Stimulated activated naive CD8-positive, alpha-beta T cell treated with anti-CD3 and anti-CD28 coated beads, Interleukin-15, Interleukin-2, amounts not matched to agents 100 ng/mL and 50 ng/mL, for 24 hours (primary cell): ENCODE results near the gene BRPF3.

Experiments
- H3K27ac Mint-ChIP-seq: one replicate; pipeline ENCODE4 v1.8.0; 2021; ENCODE audit warnings: mild to moderate bottlenecking, mixed read lengths
- H3K27me3 Mint-ChIP-seq: one replicate; pipeline ENCODE4 v1.8.0; 2021; ENCODE audit warnings: mixed read lengths
- H3K36me3 Mint-ChIP-seq: one replicate; pipeline ENCODE4 v1.8.0; 2021; ENCODE audit warnings: low read depth, mixed read lengths
- H3K4me1 Mint-ChIP-seq: one replicate; pipeline ENCODE4 v1.8.0; 2021; ENCODE audit warnings: low read depth, mixed read lengths
- H3K4me3 Mint-ChIP-seq: one replicate; pipeline ENCODE4 v1.8.0; 2021; ENCODE audit warnings: mild to moderate bottlenecking, mixed read lengths
- H3K9me3 Mint-ChIP-seq: one replicate; pipeline ENCODE4 v1.8.0; 2021; ENCODE audit warnings: mixed read lengths

BRPF3 gene

DNA sequence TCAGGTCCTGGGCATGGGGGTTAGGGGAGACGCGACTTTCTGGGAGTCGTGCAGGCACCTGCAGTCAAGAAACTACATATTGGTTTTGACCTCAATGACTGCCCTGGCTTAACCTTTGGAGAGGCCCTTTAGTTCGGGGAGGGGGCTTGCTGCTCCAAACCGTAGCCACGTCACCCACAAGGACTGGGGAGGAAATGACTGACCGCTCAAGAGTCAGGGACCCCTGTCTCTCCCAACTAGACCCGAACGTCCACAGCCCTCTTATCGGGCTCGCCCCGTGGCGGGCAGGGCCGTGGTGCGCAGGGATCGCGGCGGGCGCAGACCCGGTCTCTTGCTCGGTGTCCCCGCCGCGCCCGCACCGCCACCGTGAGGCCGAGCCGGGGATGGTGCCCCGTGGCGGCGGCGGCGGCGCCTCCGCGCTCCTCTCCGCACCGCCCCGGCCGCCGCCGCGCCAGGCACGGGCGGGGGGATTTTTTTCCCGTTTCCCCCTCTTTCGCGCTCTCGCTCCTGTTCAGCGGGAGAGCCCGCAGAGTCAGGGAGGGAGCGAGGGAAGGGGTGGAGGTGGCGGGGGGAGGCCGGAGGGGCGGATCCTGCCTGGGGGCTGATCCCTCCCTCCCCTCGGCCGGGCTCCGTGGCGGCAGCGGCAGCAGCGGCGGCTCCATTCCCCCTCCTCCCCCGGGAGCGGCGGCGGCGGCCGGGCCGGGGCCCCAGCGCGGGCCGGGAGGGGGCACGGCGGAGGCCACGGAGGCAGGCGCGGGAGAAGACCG is at the start of gene BRPF3:
TSS of gene BRPF3 (plus strand) at position 632 of the 767 bp plus-strand sequence. CDS start 3,579 bp downstream, outside the sequence.
- no peaks in the 10 kb centered on the region for H3K27me3 Mint-ChIP-seq
- peak within 1 kb of the TSS; percentile 87 for H3K27ac Mint-ChIP-seq
- peaks cover 19% of the 10 kb centered on the region for H3K36me3 Mint-ChIP-seq
- peak within 1 kb of the TSS; percentile 87 for H3K4me3 Mint-ChIP-seq
- H3K9me3 Mint-ChIP-seq: no peaks in the 10 kb centered on the region
- peaks cover 44% of the 10 kb centered on the region for H3K4me1 Mint-ChIP-seq

DNA sequence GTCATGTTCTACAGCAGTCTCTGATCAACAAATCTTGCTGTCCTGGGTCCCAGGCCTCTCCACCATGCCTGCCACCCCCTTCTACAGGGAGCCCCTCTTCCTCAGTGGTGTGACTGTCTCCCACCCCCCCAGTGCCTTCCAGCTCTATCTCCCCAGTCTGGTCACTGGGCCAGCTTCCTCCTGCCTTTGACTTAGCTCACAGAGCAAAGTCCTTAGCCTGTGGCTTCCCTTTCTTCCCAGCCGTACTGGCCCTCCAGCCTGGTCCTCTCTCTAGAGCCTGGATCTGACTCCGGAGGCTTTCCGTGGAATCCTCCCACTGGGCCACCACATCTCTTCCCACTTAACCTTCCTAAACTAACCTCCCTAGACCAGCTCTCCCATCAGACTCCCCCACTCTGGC is 49.2 kb upstream of the BRPF3 start:
- Mint-ChIP-seq H3K36me3 (peaks cover 6% of the 10 kb centered on the region), H3K9me3 (peaks cover 4% of the 10 kb centered on the region), H3K27me3 (no peaks in the 10 kb centered on the region), H3K4me3 (no peak overlapping the region), H3K27ac (no peak overlapping the region), H3K4me1 (peaks cover 7% of the 10 kb centered on the region)

DNA sequence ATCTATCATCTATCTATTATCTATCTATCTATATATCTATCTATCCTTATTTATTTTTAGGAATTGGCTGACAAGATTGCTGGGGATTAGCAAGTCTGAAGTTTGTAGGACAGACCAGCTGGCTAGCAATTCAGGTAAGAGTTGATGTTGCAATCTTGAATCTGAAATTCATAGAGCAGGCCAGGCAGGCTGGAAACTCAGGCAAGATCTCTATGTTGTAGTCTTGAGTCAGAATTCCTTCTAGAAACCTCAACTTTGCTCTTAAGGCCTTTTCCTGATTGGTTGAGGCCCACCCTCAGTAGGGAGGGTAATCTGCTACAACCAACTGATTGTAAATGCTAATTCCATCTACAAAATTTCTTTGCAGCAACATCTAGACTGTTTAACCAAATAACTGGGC is 47.1 kb upstream of the BRPF3 start:
- H3K4me1 Mint-ChIP-seq: peaks cover 5% of the 10 kb centered on the region
- peaks cover 4% of the 10 kb centered on the region for H3K36me3 Mint-ChIP-seq
- H3K27ac Mint-ChIP-seq: no peak overlapping the region
- H3K27me3 Mint-ChIP-seq: no peaks in the 10 kb centered on the region
- H3K4me3 Mint-ChIP-seq: no peak overlapping the region
- H3K9me3 Mint-ChIP-seq: peaks cover 4% of the 10 kb centered on the region

DNA sequence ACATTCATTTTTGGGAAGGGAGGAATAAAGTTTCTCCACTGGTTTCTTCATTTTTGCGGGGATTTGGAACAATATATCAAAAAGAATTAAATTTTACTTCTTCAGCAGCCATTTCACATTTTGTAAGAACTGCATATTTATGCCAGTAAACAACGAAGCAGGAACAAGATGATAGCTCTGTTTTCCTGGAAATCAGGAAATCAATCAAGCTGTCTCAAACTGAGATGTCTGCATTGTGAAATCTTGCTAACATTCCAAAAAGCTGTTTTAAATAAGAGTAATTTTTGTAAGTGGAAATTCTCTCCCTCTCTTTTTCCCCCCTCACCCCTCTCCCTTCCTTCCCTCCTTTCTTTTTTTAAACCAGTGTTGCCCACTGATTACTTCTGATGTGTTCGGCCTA is 46.3 kb upstream of the BRPF3 start:
- H3K4me3 Mint-ChIP-seq: no peak overlapping the region
- no peak overlapping the region for H3K27ac Mint-ChIP-seq
- H3K27me3 Mint-ChIP-seq: no peaks in the 10 kb centered on the region
- peaks cover 4% of the 10 kb centered on the region for H3K9me3 Mint-ChIP-seq
- H3K4me1 Mint-ChIP-seq: peaks cover 5% of the 10 kb centered on the region
- peaks cover 4% of the 10 kb centered on the region for H3K36me3 Mint-ChIP-seq

DNA sequence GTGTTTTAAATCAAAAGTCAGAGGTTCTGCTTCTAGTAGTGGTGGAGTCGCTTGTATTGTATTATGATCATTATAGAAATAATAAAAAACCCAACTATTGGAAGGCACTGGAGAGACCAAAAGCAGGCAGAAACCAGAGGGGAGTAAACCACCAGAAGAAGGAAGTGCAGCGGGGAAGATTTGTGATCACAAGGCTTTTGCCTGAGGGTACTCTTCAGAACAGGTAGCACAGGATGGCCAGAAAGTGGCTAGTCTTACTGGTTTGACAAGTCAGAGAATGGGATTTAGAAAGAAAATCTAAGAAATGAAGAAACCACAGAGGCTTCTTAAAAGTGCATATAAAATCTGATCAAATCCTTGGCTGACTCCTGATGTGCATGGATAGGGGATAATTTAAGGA is 42.3 kb upstream of the BRPF3 start:
- Mint-ChIP-seq H3K4me1 (no peaks in the 10 kb centered on the region), H3K27ac (no peak overlapping the region), H3K9me3 (peaks cover 10% of the 10 kb centered on the region), H3K4me3 (no peak overlapping the region), H3K36me3 (no peaks in the 10 kb centered on the region), H3K27me3 (no peaks in the 10 kb centered on the region)

DNA sequence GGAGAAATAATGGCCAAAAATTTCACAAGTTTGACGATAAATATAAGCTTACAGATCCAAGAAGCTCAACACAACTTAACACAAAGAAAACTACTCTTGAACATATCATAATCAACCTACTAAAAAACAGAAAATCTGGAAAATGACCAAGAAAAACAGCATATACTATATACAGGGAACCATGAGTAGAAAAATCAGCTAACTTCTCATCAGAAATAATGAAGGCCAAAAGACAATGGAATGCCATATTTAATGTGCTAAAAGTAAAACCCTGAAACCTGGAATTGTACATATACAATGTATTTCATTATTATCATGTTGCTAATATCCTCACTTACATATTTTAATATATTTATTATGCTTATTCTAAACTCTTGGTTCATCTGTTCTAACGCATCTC is 40.9 kb upstream of the BRPF3 start:
- Mint-ChIP-seq H3K9me3 (peaks cover 10% of the 10 kb centered on the region), H3K27me3 (no peaks in the 10 kb centered on the region), H3K27ac (no peak overlapping the region), H3K4me3 (no peak overlapping the region), H3K4me1 (no peaks in the 10 kb centered on the region), H3K36me3 (peaks cover 3% of the 10 kb centered on the region)

DNA sequence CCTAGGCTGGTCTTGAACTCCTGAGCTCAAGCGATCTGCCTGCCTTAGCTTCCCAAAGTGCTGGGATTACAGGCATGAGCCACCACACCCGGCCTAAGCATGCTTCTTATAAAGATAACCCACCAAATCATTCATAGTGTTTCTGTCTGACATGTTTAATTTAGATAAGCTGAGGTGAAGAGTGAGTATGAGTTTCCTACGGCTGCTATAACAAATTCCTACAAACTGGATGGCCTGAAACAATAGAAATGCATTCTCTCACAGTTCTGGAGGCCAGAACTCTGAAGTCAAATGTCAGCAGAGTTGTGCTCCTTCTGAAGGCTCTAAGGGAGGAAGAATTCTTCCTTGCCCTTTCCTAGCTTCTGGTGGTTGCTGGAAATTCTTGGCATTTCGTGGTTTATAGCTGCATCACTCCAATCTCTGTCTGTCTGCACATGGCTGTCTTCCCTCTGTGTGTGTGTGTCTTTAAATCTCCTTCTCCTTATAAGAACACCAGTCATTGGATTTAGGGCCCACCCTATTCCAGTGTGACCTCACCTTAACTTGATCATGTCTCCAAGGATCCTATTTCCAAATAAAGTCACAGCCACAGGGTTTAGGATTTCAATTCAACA is 36.3 kb upstream of the BRPF3 start:
- H3K27me3 Mint-ChIP-seq: no peaks in the 10 kb centered on the region
- H3K27ac Mint-ChIP-seq: no peak overlapping the region
- peaks cover 10% of the 10 kb centered on the region for H3K9me3 Mint-ChIP-seq
- H3K4me3 Mint-ChIP-seq: no peak overlapping the region
- peaks cover 4% of the 10 kb centered on the region for H3K36me3 Mint-ChIP-seq
- no peaks in the 10 kb centered on the region for H3K4me1 Mint-ChIP-seq

DNA sequence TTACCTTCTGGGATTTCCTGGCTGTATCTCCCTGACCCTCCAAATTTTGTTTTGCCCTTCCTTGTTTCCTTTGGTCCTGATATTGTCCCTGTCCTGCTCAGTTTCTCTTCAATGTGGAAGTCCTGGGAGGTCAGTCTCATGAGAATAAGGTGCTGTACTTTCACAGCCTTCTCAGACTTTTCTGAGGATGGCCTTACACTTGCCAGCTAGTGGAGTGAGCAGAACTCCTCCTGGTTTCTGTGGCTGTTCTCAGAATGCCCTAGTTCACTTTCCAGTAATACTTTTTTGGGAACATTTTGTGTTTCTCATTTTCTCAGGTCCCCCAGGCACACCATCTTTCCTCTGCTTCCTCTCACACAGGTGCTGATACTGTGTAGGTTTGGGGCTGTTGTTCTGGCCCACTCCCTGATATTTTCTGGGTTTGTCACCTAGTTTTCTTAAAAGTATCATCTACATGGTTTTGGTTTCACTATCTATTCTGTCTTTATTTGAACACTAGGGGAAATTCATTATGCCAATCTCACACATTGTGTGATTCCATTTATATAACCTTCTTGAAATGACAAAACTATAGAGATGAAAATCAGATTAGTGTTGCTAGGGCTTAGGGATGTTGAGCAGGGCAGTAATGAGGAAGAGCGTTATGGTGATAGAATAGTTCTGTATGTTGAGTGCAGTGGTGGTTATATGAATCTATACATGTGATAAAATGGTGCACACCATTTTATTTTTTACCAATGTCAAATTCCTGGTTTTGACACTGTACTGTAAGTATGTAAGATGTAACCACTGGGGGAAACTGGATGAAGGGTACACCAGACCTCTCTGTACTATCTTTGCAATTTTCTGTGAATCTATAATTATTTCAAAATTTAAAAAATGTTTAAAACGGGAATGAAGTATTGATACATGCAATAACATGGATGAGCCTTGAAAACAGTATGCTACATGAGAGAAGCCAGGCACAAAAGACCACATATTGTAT is 27.2 kb upstream of the BRPF3 start:
- H3K4me3 Mint-ChIP-seq: no peak overlapping the region
- H3K27me3 Mint-ChIP-seq: no peaks in the 10 kb centered on the region

DNA sequence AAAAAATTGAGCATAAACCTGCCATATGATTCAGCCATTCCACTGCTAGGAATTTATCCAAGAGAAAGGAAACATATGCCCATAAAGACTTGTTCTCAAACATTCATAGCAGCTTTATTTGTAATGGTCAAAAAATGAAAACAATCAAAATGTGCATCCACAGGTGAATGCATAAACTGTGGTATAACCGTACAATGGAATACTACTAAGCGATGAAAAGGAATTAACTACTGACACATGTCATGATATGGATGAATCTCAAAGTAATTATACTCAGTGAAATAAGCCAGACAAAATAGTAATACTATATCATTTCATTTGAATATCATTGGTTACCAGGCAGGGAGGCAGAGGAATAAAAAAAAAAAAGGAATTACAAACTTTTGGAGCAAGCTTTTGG is 25.8 kb upstream of the BRPF3 start:
- peaks cover 3% of the 10 kb centered on the region for H3K36me3 Mint-ChIP-seq
- no peak overlapping the region for H3K27ac Mint-ChIP-seq
- H3K4me1 Mint-ChIP-seq: peaks cover 32% of the 10 kb centered on the region
- H3K9me3 Mint-ChIP-seq: no peaks in the 10 kb centered on the region
- H3K27me3 Mint-ChIP-seq: no peaks in the 10 kb centered on the region
- no peak overlapping the region for H3K4me3 Mint-ChIP-seq

More for the DNA sequence above, 27.2 kb upstream of the BRPF3 start:
- Mint-ChIP-seq H3K27ac (peak overlapping the region; percentile 66), H3K9me3 (no peaks in the 10 kb centered on the region), H3K4me1 (peaks cover 32% of the 10 kb centered on the region), H3K36me3 (peaks cover 3% of the 10 kb centered on the region)

DNA sequence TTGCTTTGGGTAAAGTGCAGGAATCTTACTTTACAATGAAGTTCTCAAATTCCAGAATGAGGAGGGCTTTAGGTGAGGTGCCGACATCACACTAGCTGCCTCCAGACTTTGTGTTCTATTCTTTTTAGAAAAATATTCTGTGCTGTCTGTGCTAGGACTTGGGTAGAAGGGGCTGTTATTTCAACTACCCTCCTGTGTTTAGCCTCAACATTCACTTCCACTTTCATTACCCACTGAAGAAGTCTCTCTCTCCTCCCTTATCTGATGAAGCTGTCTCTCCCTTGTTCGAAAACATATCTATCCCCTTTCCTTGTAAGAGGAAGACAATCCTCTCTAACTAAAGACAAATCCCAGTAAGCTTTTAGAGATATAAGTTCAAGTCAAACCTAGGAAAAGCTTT is 25.0 kb upstream of the BRPF3 start:
- H3K4me3 Mint-ChIP-seq: no peak overlapping the region
- no peaks in the 10 kb centered on the region for H3K27me3 Mint-ChIP-seq
- H3K36me3 Mint-ChIP-seq: peaks cover 3% of the 10 kb centered on the region
- H3K27ac Mint-ChIP-seq: no peak overlapping the region
- no peaks in the 10 kb centered on the region for H3K9me3 Mint-ChIP-seq
- H3K4me1 Mint-ChIP-seq: peaks cover 32% of the 10 kb centered on the region

DNA sequence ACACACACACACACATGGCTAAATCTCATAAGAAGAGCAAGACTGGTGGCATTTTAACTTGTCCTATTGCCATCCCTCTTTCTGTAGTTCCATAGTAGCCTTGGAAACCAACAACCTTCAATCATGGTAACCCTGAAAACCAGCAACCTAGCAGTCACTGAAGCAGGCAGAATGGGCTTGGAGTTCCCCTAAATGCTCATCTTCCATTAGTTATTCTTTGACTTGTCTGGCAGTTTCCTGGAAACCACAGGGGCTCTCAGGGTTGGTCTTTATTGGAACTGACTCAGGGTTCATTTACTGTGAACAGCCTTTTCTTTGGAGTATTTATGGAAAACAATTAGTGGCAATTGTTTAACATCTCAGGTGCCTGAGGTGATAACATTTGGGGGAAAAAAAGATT is 19.4 kb upstream of the BRPF3 start:
- no peak overlapping the region for H3K4me3 Mint-ChIP-seq
- H3K36me3 Mint-ChIP-seq: peaks cover 19% of the 10 kb centered on the region
- peaks cover 6% of the 10 kb centered on the region for H3K9me3 Mint-ChIP-seq
- peak overlapping the region; percentile 29 for H3K27ac Mint-ChIP-seq
- peaks cover 16% of the 10 kb centered on the region for H3K4me1 Mint-ChIP-seq
- no peaks in the 10 kb centered on the region for H3K27me3 Mint-ChIP-seq

DNA sequence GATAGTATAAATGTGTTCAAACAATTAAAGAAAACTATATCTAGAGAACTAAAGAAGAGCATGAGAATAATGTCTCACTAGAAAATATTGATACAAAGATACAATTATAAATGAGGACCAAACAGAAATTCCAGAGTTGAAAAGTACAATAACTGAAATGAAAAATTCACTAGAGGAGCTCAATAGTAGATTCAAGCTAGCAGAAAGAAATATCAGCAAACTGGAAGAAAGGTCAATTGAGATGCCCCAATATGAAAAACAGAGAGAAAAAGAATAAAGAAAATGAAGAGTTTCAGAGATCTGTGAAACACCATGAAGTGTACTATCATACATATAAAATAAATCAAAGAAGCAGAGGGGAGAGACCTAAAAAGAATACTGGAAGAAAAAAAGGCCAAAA is 18.0 kb upstream of the BRPF3 start:
- no peak overlapping the region for H3K4me3 Mint-ChIP-seq
- no peak overlapping the region for H3K27ac Mint-ChIP-seq
- peaks cover 8% of the 10 kb centered on the region for H3K4me1 Mint-ChIP-seq
- peaks cover 19% of the 10 kb centered on the region for H3K36me3 Mint-ChIP-seq
- peaks cover 6% of the 10 kb centered on the region for H3K9me3 Mint-ChIP-seq
- H3K27me3 Mint-ChIP-seq: no peaks in the 10 kb centered on the region

DNA sequence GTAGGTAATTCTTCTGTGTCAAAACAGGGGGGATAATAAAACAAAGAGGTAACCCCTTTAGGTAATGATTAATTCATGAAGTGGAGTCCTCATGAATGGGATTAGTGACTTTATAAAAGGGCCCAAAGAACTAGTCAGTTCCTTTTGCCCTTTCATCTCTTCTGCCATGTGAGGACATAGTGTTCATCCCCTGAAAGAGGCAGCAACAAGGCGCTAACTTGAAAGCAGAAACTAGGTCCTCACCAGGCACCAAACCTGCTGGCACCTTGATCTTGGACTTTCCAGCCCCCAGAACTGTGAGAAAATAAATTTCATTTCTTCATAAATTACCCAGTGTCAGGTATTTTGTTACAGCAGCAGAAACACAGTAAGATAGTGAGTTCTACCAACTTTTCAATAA is 16.4 kb upstream of the BRPF3 start:
- H3K27me3 Mint-ChIP-seq: no peaks in the 10 kb centered on the region
- H3K9me3 Mint-ChIP-seq: peaks cover 6% of the 10 kb centered on the region
- peaks cover 19% of the 10 kb centered on the region for H3K36me3 Mint-ChIP-seq
- H3K27ac Mint-ChIP-seq: no peak overlapping the region
- H3K4me1 Mint-ChIP-seq: peaks cover 8% of the 10 kb centered on the region
- no peak overlapping the region for H3K4me3 Mint-ChIP-seq

DNA sequence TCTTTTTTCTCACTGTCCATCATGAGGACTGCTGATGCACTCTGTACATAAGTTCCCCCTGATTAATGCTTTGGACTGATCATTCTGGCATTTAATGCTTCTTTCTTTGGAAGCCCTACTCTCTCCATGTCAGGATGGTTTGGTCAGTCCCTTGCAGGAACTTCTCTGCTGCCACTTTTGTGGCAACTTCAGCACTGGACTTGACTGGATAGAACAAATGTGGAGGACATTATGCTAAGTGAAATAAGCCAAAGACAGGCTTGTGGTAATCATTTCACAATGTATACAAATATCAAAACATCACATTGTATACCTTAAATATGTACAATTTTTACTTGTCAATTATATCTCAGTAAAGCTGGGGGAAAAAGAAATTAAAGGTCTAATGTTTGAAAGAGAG is 12.2 kb upstream of the BRPF3 start:
- no peaks in the 10 kb centered on the region for H3K27me3 Mint-ChIP-seq
- H3K9me3 Mint-ChIP-seq: no peaks in the 10 kb centered on the region
- no peaks in the 10 kb centered on the region for H3K36me3 Mint-ChIP-seq
- no peak overlapping the region for H3K4me3 Mint-ChIP-seq
- no peaks in the 10 kb centered on the region for H3K4me1 Mint-ChIP-seq
- no peak overlapping the region for H3K27ac Mint-ChIP-seq

DNA sequence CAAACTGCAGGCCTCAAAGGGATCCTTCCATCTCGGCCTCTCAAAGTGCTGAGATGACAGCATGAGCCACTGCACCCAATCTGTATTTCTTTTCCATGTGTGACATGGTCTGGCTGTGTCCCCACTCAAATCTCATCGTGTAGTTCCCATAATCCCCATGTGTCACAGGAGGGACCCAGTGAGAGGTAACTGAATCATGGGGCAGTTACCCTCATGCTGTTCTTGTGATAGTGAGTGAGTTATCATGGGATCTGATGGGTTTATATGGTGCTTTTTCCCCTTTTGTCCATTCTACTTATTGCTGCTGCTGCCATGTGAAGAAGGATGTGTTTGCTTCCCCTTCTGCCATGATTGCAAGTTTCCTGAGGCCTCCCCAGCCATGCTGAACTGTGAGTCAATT is 10.3 kb upstream of the BRPF3 start:
- Mint-ChIP-seq H3K27ac (no peak overlapping the region), H3K4me1 (no peaks in the 10 kb centered on the region), H3K27me3 (no peaks in the 10 kb centered on the region), H3K36me3 (no peaks in the 10 kb centered on the region), H3K9me3 (no peaks in the 10 kb centered on the region), H3K4me3 (no peak overlapping the region)
